ENCODE results near the gene EP400. TPM values are rescaled to one million over a fixed set of nuclear protein-coding genes. Genes with fewer than 3 reads are reported as not detected.
A peak's percentile ranks its signal among the peaks of the same experiment; 100 is the strongest.

EP400 gene
- total and polyA plus RNA-seq, 4 donors, result 14.4 to 50.6 (median 30.8) TPM

- Histone ChIP-seq H3K4me3 (ENCODE audit: low read depth, low read length) (no peak overlapping the region), H3K9me3 (ENCODE audit: control insufficient read depth, insufficient read depth, low read length) (no peaks in the 10 kb centered on the region), H3K36me3 (ENCODE audit: control insufficient read depth, insufficient read depth, low read length) (peaks cover 37% of the 10 kb centered on the region), H3K27ac (ENCODE audit: low read depth, low read length) (no peak overlapping the region), H3K4me1 (ENCODE audit: control insufficient read depth, insufficient read depth, low read length) (peaks cover 30% of the 10 kb centered on the region), H3K27me3 (ENCODE audit: control insufficient read depth, insufficient read depth, low read length) (no peaks in the 10 kb centered on the region)
- no peak for DNase-seq (ENCODE audit: low read depth in 4 of 6, low spot score in 6 of 6)
- 88% methylated on average over 7 of the region's 9 CpGs for WGBS (ENCODE audit: insufficient coverage)
Observed at GRCh38 chr12:132081423-132081822, 131.7 kb downstream of the EP400 start.

- peak overlapping the region; percentile 55 for H3K4me3 ChIP-seq (ENCODE audit: low read depth, low read length)
- H3K36me3 ChIP-seq (ENCODE audit: control insufficient read depth, insufficient read depth, low read length), result peaks cover 17% of the 10 kb centered on the region
- DNase-seq (ENCODE audit: low read depth in 4 of 6, low spot score in 6 of 6), result no peak
- WGBS (ENCODE audit: insufficient coverage), result 6% methylated on average over 7 of the region's 8 CpGs
- no peaks in the 10 kb centered on the region for H3K27me3 ChIP-seq (ENCODE audit: control insufficient read depth, insufficient read depth, low read length)
- peaks cover 21% of the 10 kb centered on the region for H3K4me1 ChIP-seq (ENCODE audit: control insufficient read depth, insufficient read depth, low read length)
- no peaks in the 10 kb centered on the region for H3K9me3 ChIP-seq (ENCODE audit: control insufficient read depth, insufficient read depth, low read length)
- H3K27ac ChIP-seq (ENCODE audit: low read depth, low read length), result no peak overlapping the region
Observed at GRCh38 chr12:132083614-132083940, 133.8 kb downstream of the EP400 start.

GRCh38 chr12:132083941-132084620, 134.3 kb downstream of the EP400 start:
- H3K27me3 ChIP-seq (ENCODE audit: control insufficient read depth, insufficient read depth, low read length), result no peaks in the 10 kb centered on the region
- H3K4me1 ChIP-seq (ENCODE audit: control insufficient read depth, insufficient read depth, low read length), result peaks cover 19% of the 10 kb centered on the region
- DNase-seq (ENCODE audit: low read depth in 4 of 6, low spot score in 6 of 6), result peak; percentile 56 to 97 (median 84)
- H3K27ac ChIP-seq (ENCODE audit: low read depth, low read length), result no peak overlapping the region
- H3K9me3 ChIP-seq (ENCODE audit: control insufficient read depth, insufficient read depth, low read length), result no peaks in the 10 kb centered on the region
- peaks cover 16% of the 10 kb centered on the region for H3K36me3 ChIP-seq (ENCODE audit: control insufficient read depth, insufficient read depth, low read length)
- under 1% methylated on average over 78 of the region's 84 CpGs for WGBS (ENCODE audit: insufficient coverage)
- H3K4me3 ChIP-seq (ENCODE audit: low read depth, low read length), result peak overlapping the region; percentile 60

- 0% methylated on average over 27 of the region's 49 CpGs for WGBS (ENCODE audit: insufficient coverage)
- no peaks in the 10 kb centered on the region for H3K9me3 ChIP-seq (ENCODE audit: control insufficient read depth, insufficient read depth, low read length)
- H3K36me3 ChIP-seq (ENCODE audit: control insufficient read depth, insufficient read depth, low read length), result peaks cover 13% of the 10 kb centered on the region
- H3K27me3 ChIP-seq (ENCODE audit: control insufficient read depth, insufficient read depth, low read length), result no peaks in the 10 kb centered on the region
- peaks cover 17% of the 10 kb centered on the region for H3K4me1 ChIP-seq (ENCODE audit: control insufficient read depth, insufficient read depth, low read length)
- peak overlapping the region; percentile 60 for H3K4me3 ChIP-seq (ENCODE audit: low read depth, low read length)
- peak in 1 of 6 donors; percentile 45 for DNase-seq (ENCODE audit: low read depth in 4 of 6, low spot score in 6 of 6)
- H3K27ac ChIP-seq (ENCODE audit: low read depth, low read length), result peak overlapping the region; percentile 29
Observed at GRCh38 chr12:132084621-132085290, 135.0 kb downstream of the EP400 start.

- H3K9me3 ChIP-seq (ENCODE audit: control insufficient read depth, insufficient read depth, low read length), result no peaks in the 10 kb centered on the region
- H3K36me3 ChIP-seq (ENCODE audit: control insufficient read depth, insufficient read depth, low read length), result peaks cover 13% of the 10 kb centered on the region
- 55% methylated on average over 3 of the region's 6 CpGs for WGBS (ENCODE audit: insufficient coverage)
- H3K4me3 ChIP-seq (ENCODE audit: low read depth, low read length), result peak overlapping the region; percentile 60
- H3K27me3 ChIP-seq (ENCODE audit: control insufficient read depth, insufficient read depth, low read length), result no peaks in the 10 kb centered on the region
- peaks cover 17% of the 10 kb centered on the region for H3K4me1 ChIP-seq (ENCODE audit: control insufficient read depth, insufficient read depth, low read length)
- peak overlapping the region; percentile 29 for H3K27ac ChIP-seq (ENCODE audit: low read depth, low read length)
- DNase-seq (ENCODE audit: low read depth in 4 of 6, low spot score in 6 of 6), result no peak
Observed at GRCh38 chr12:132085291-132085635, 135.5 kb downstream of the EP400 start.

GRCh38 chr12:132089407-132089910, 139.7 kb downstream of the EP400 start:
- peaks cover 10% of the 10 kb centered on the region for H3K4me1 ChIP-seq (ENCODE audit: control insufficient read depth, insufficient read depth, low read length)
- no peak overlapping the region for H3K4me3 ChIP-seq (ENCODE audit: low read depth, low read length)
- no peaks in the 10 kb centered on the region for H3K27me3 ChIP-seq (ENCODE audit: control insufficient read depth, insufficient read depth, low read length)
- peaks cover 23% of the 10 kb centered on the region for H3K36me3 ChIP-seq (ENCODE audit: control insufficient read depth, insufficient read depth, low read length)
- no peak overlapping the region for H3K27ac ChIP-seq (ENCODE audit: low read depth, low read length)
- DNase-seq (ENCODE audit: low read depth in 4 of 6, low spot score in 6 of 6), result no peak
- no peaks in the 10 kb centered on the region for H3K9me3 ChIP-seq (ENCODE audit: control insufficient read depth, insufficient read depth, low read length)
- WGBS (ENCODE audit: insufficient coverage), result no CpG with 5 or more reads among the region's 4 CpGs

- no peak for DNase-seq (ENCODE audit: low read depth in 4 of 6, low spot score in 6 of 6)
- H3K4me1 ChIP-seq (ENCODE audit: control insufficient read depth, insufficient read depth, low read length), result no peaks in the 10 kb centered on the region
- no peak overlapping the region for H3K27ac ChIP-seq (ENCODE audit: low read depth, low read length)
- no peaks in the 10 kb centered on the region for H3K27me3 ChIP-seq (ENCODE audit: control insufficient read depth, insufficient read depth, low read length)
- no peaks in the 10 kb centered on the region for H3K9me3 ChIP-seq (ENCODE audit: control insufficient read depth, insufficient read depth, low read length)
- WGBS (ENCODE audit: insufficient coverage), result 95% methylated on average over 12 of the region's 16 CpGs
- H3K36me3 ChIP-seq (ENCODE audit: control insufficient read depth, insufficient read depth, low read length), result peaks cover 27% of the 10 kb centered on the region
- H3K4me3 ChIP-seq (ENCODE audit: low read depth, low read length), result no peak overlapping the region
Observed at GRCh38 chr12:132094269-132094891, 144.6 kb downstream of the EP400 start.

GRCh38 chr12:132095520-132096409, 146.0 kb downstream of the EP400 start:
- no peaks in the 10 kb centered on the region for H3K27me3 ChIP-seq (ENCODE audit: control insufficient read depth, insufficient read depth, low read length)
- H3K36me3 ChIP-seq (ENCODE audit: control insufficient read depth, insufficient read depth, low read length), result peaks cover 38% of the 10 kb centered on the region
- H3K9me3 ChIP-seq (ENCODE audit: control insufficient read depth, insufficient read depth, low read length), result no peaks in the 10 kb centered on the region
- WGBS (ENCODE audit: insufficient coverage), result 98% methylated on average over 10 of the region's 11 CpGs
- DNase-seq (ENCODE audit: low read depth in 4 of 6, low spot score in 6 of 6), result no peak
- no peak overlapping the region for H3K4me3 ChIP-seq (ENCODE audit: low read depth, low read length)
- H3K4me1 ChIP-seq (ENCODE audit: control insufficient read depth, insufficient read depth, low read length), result no peaks in the 10 kb centered on the region
- H3K27ac ChIP-seq (ENCODE audit: low read depth, low read length), result no peak overlapping the region

GRCh38 chr12:132099739-132100138, 150.0 kb downstream of the EP400 start:
- no peak overlapping the region for H3K27ac ChIP-seq (ENCODE audit: low read depth, low read length)
- H3K36me3 ChIP-seq (ENCODE audit: control insufficient read depth, insufficient read depth, low read length), result peaks cover 33% of the 10 kb centered on the region
- H3K4me1 ChIP-seq (ENCODE audit: control insufficient read depth, insufficient read depth, low read length), result no peaks in the 10 kb centered on the region
- DNase-seq (ENCODE audit: low read depth in 4 of 6, low spot score in 6 of 6), result no peak
- 88% methylated on average over 7 of the region's 12 CpGs for WGBS (ENCODE audit: insufficient coverage)
- H3K9me3 ChIP-seq (ENCODE audit: control insufficient read depth, insufficient read depth, low read length), result no peaks in the 10 kb centered on the region
- H3K27me3 ChIP-seq (ENCODE audit: control insufficient read depth, insufficient read depth, low read length), result no peaks in the 10 kb centered on the region
- H3K4me3 ChIP-seq (ENCODE audit: low read depth, low read length), result no peak overlapping the region
